Head of caudate nucleus (tissue), 42 donors: ENCODE data around the gene FNDC10.
A peak's percentile ranks its signal among the peaks of the same experiment; 100 is the strongest.

Experiments used
- DNase-seq, 42 donors: peaks; one replicate each; pipeline versions ENCODE4 v3.0.0 to v3.0.0-alpha.2; 2020 to 2021; ENCODE audit warnings: mixed read lengths in 7 of 42
- intact Hi-C: fragments of 100-400 bp; cut with DNase I; formaldehyde crosslinking; loops from one replicate; pipeline ENCODE4 v1.15.0; 2022

The FNDC10 gene

DNA sequence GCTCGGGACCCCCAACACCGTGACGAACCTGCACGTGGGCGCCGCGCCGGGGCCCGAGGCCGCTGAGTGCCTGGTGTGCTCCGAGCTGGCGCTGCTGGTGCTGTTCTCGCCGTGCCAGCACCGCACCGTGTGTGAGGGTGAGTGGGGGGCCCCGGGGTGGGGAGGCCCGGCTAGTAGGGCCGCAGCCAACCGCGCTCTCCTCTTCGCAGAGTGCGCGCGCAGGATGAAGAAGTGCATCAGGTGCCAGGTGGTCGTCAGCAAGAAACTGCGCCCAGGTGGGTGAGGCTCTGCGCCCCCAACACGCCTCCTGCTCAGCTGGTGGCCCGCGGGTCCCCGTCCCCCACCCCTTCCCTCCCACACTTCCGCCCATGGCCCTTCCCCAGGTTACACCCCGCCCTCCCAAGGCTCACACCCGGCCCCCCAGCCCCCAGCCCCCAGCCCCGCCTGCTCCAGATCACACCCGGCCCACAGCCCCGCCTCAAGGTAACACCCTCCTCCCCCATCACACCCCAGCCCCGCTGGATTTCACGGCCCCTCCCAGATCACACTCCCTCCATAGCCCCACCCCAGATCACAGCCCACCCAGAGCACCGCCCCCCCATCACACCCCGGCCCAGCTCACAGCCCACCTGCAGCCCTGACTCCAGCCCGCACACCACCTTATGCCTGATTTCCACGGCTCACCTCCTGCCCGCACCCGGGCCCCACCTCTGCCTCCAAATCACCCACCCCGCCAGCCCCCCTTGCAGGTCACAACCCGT is 29.7 kb upstream of the FNDC10 start:
- intact Hi-C loops = no loop called here
- DNase-seq = peak in 3 of 42 donors; percentile 13 to 51 (median 27)

- intact Hi-C loops = no loop called here
- peak in 3 of 42 donors; percentile 2 to 15 (median 12) for DNase-seq
Measured at GRCh38 chr1:1628754-1629429, 29.0 kb upstream of the FNDC10 start.

- intact Hi-C loops = no loop called here
- DNase-seq = peak in 3 of 42 donors; percentile 0 to 13 (median 2)
Measured at GRCh38 chr1:1627829-1628753, 28.2 kb upstream of the FNDC10 start.

- peak in 5 of 42 donors; percentile 2 to 27 (median 12) for DNase-seq
- intact Hi-C loops = no loop called here
Measured at GRCh38 chr1:1627261-1627828, 27.4 kb upstream of the FNDC10 start.

DNA sequence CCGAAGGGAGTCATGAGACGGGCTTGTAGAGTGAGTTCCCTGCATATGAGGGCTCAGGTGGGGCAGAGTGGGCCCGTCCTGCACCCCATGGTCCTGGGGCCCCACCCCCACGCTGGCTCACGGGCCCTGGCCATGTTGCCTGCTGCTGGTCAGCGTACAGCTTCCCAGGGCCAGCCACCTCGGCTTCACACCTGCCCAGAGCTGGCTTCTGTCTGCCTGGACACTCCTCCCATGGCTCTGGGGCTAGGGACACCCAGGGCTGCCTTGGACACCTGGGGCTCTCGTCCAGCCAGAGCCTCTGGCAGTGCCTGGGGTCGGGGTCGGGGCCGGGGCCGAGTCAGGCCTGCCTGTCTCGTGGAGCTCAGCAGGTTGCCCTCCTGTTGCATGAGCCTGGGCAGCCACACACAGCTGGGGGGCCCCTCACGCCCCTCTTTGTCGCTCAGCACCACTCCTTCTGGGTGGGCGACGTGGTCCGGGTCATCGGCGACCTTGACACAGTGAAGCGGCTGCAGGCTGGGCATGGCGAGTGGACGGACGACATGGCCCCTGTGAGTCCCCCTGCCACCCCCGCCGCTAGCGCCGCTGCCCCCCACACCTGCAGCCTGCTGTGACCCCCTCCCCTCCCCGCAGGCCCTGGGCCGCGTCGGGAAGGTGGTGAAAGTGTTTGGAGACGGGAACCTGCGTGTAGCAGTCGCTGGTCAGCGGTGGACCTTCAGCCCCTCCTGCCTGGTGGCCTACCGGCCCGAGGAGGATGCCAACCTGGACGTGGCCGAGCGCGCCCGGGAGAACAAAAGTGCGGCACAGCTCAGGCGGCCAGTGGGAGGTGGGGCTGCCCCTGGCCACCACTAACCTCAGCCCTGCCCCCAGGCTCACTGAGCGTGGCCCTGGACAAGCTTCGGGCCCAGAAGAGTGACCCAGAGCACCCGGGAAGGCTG is 26.5 kb upstream of the FNDC10 start:
- intact Hi-C loops = no loop called here
- peak in 2 of 42 donors; percentile 1 to 11 for DNase-seq

DNA sequence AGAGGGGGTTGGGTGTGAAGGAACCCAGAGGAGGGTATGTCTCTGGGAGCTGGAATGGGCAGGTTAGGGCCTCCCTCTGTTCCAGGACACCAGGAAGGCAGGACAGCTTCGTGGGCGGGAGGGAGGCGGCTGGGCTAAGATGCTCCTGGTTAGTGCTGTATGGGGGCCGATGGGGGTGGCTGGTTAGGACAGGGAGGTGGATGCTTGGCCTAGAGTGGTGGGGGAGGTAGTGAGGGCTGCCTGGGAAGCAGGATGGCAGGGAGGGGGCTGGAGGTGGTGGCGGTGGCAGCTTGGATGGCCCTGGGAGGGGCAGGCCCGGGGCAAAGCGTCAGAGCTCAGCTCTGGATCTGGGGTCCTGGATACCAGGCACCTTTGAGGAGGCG is 25.9 kb upstream of the FNDC10 start:
- intact Hi-C loops = no loop called here
- DNase-seq = peak in 1 of 42 donors; percentile 13

- intact Hi-C loops = no loop called here
- DNase-seq = peak in 1 of 42 donors; percentile 13
Measured at GRCh38 chr1:1625404-1625775, 25.5 kb upstream of the FNDC10 start.

- DNase-seq = no peak
- intact Hi-C loops = no loop called here
Measured at GRCh38 chr1:1624443-1625403, 24.8 kb upstream of the FNDC10 start.

GRCh38 chr1:1623631-1624442 is 23.9 kb upstream of the FNDC10 start:
- DNase-seq = no peak
- intact Hi-C loops = no loop called here

- intact Hi-C loops = no loop called here
- DNase-seq = no peak
Measured at GRCh38 chr1:1623181-1623630, 23.3 kb upstream of the FNDC10 start.

- no peak for DNase-seq
- intact Hi-C loops = no loop called here
Measured at GRCh38 chr1:1622788-1623094, 22.8 kb upstream of the FNDC10 start.

DNA sequence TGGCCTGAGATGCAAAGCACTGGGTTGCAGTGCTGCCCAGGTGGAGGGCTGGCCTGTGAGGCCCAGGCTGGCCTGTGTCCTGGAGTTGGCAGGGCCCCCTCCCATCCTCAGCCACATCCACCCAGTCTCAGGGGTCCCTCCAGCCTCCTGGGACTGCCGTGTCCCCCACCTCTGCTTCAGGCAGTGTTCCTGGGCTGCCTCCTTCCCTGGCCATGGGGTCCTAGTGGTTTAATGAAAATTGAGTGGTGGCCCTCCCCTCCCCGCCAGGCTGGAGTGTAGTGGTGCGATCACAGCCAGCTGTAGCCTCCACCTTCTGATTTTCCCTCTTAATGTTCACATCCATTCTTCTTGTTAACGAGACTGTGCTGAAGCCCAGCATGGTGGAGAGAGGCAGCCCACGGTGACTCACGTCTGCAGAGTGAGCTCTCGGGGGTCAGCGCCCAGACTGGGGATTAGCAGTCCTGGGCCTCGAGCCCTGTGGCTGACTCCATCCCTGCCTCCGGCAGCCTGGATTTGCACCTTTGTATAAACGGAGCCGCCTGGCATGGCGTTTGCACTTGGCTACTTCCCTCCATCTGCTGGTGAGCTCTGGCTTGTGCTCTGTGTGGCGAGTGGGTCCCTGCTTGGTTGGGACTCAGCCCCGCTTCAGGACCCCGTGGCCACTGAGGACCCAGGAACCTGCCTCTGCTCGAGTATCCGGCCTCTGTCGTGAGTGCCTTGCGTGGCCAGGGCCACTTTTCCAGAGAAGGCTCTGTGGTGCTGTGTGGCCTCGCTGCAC is 22.3 kb upstream of the FNDC10 start:
- intact Hi-C loops = no loop called here
- DNase-seq = no peak

DNA sequence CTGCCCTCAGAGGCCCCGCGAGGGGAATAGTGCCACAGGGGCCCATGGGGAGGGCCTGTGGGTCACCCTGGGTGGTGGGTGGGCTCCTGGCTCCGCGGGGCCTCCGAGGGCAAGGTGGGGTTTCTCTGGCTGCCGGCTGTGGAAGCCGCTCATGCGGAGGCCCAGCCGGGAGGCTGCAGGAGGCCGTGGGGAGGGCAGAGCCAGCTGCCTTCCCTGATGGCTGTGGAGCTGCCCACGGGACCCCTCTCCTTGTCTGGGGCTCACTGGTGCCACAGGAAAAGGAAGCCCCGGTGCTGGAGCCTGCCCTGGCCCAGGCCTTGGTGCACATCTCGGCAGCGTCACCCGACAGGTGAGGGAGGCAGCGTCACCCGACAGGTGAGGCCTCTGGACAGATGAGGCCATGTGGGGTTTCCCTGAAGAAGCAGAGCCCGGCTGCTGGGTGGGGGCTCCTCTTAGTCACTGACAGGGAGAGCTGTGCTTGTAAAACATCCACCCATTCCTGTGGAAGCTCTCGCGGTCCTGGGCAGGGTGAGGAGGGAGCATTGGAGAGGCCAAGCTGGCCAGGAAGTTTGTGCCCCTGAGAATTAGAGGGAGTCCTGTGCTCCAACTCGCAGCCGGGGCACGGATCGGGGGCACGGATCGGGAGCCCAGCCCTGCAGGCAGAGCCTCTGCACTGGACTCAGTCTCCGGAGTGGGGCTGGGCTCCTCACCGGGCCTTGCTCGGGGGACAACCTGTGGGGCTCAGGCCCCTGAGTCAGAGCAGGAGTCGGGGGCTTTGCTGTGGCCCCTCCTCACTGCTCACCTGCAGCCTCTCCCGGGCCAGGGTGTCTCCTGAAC is 21.5 kb upstream of the FNDC10 start:
- DNase-seq = no peak
- intact Hi-C loops = no loop called here

GRCh38 chr1:1620433-1621139 is 20.7 kb upstream of the FNDC10 start:
- DNase-seq = no peak
- intact Hi-C loops = no loop called here
